H1 (cell line): ENCODE results near the gene KRTAP2-4. TPM values are rescaled to one million over a fixed set of nuclear protein-coding genes. Genes with fewer than 3 reads are reported as not detected.

Experiments
- polyA plus RNA-seq, 7 experiments: library from polyadenylated mRNA; depleted of rRNA in 3 of 7; stranded (reverse) in 5 of 7; unstranded in 2 of 7; fragments of >200 nt in 5 of 7; fragments of 200-250 nt in 2 of 7; gene quantifications; 1 replicate in 5 of 7; 2 replicates in 1 of 7; 4 replicates in 1 of 7; pipeline versions ENCODE4 v1.2.1 to v1.2.3, GENCODE V29; 2011 to 2013; ENCODE audit warnings: missing spikeins in 2 of 7, mixed read lengths in 2 of 7
- total RNA-seq: library from RNA; stranded (reverse); fragmentation: NEBNext Ultra II Directional; extraction: Animal tissue kit (Norgen Biotek cat#: 25700); gene quantifications from 2 replicates; pipeline ENCODE4 v1.2.1, GENCODE V29; 2021

The KRTAP2-4 gene
- total and polyA plus RNA-seq, 2 of the 8 experiments (the other 6 are each of a cell fraction or from before 2014, with no cell fraction given), result not detected

Other genes with a start within 250 kb of the KRTAP2-4 start
Only the 30 nearest of the 39 such genes appear.
- gene KRT20, start 180.6 kb downstream of the KRTAP2-4 start, total RNA-seq, result not detected in 2 replicates
- gene KRT20, start 180.6 kb downstream of the KRTAP2-4 start, polyA plus RNA-seq (2011; rRNA removed), result not detected in 2 replicates
- not detected in 2 replicates for gene KRT23, start 128.2 kb downstream of the KRTAP2-4 start, total RNA-seq
- gene KRT23, start 128.2 kb downstream of the KRTAP2-4 start, polyA plus RNA-seq (2011; rRNA removed), result not detected in 2 replicates
- gene KRT39, start 98.9 kb downstream of the KRTAP2-4 start, total RNA-seq, result not detected in 2 replicates
- gene KRT39, start 98.9 kb downstream of the KRTAP2-4 start, polyA plus RNA-seq (2011; rRNA removed), result not detected in 2 replicates
- gene KRT40, start 81.6 kb downstream of the KRTAP2-4 start, total RNA-seq, result not detected in 2 replicates
- not detected in 2 replicates for gene KRT40, start 81.6 kb downstream of the KRTAP2-4 start, polyA plus RNA-seq (2011; rRNA removed)
- not detected in 2 replicates for gene KRTAP3-3, start 71.7 kb downstream of the KRTAP2-4 start, total RNA-seq
- gene KRTAP3-3, start 71.7 kb downstream of the KRTAP2-4 start, polyA plus RNA-seq (2011; rRNA removed), result not detected in 2 replicates
- not detected in 2 replicates for gene KRTAP3-2, start 66.0 kb downstream of the KRTAP2-4 start, total RNA-seq
- not detected in 2 replicates for gene KRTAP3-2, start 66.0 kb downstream of the KRTAP2-4 start, polyA plus RNA-seq (2011; rRNA removed)
- not detected in 2 replicates for gene KRTAP3-1, start 56.8 kb downstream of the KRTAP2-4 start, total RNA-seq
- not detected in 2 replicates for gene KRTAP3-1, start 56.8 kb downstream of the KRTAP2-4 start, polyA plus RNA-seq (2011; rRNA removed)
- not detected in 2 replicates for gene KRTAP1-5, start 38.7 kb downstream of the KRTAP2-4 start, total RNA-seq
- gene KRTAP1-5, start 38.7 kb downstream of the KRTAP2-4 start, polyA plus RNA-seq (2011; rRNA removed), result not detected in 2 replicates
- gene KRTAP1-4, start 35.7 kb downstream of the KRTAP2-4 start, total RNA-seq, result not detected in 2 replicates
- not detected in 2 replicates for gene KRTAP1-4, start 35.7 kb downstream of the KRTAP2-4 start, polyA plus RNA-seq (2011; rRNA removed)
- not detected in 2 replicates for gene KRTAP1-3, start 31.0 kb downstream of the KRTAP2-4 start, total RNA-seq
- not detected in 2 replicates for gene KRTAP1-3, start 31.0 kb downstream of the KRTAP2-4 start, polyA plus RNA-seq (2011; rRNA removed)
- not detected in 2 replicates for gene KRTAP1-1, start 24.4 kb downstream of the KRTAP2-4 start, total RNA-seq
- not detected in 2 replicates for gene KRTAP1-1, start 24.4 kb downstream of the KRTAP2-4 start, polyA plus RNA-seq (2011; rRNA removed)
- gene KRTAP2-1, start 18.6 kb downstream of the KRTAP2-4 start, total RNA-seq, result not detected in 2 replicates
- not detected in 2 replicates for gene KRTAP2-1, start 18.6 kb downstream of the KRTAP2-4 start, polyA plus RNA-seq (2011; rRNA removed)
- gene KRTAP2-2, start 10.6 kb downstream of the KRTAP2-4 start, total RNA-seq, result not detected in 2 replicates
- gene KRTAP2-2, start 10.6 kb downstream of the KRTAP2-4 start, polyA plus RNA-seq (2011; rRNA removed), result not detected in 2 replicates
- not detected in 2 replicates for gene KRTAP2-3, start 5.8 kb downstream of the KRTAP2-4 start, total RNA-seq
- not detected in 2 replicates for gene KRTAP2-3, start 5.8 kb downstream of the KRTAP2-4 start, polyA plus RNA-seq (2011; rRNA removed)
- not detected in 2 replicates for gene KRTAP4-7, start 18.3 kb upstream of the KRTAP2-4 start, total RNA-seq
- gene KRTAP4-7, start 18.3 kb upstream of the KRTAP2-4 start, polyA plus RNA-seq (2011; rRNA removed), result not detected in 2 replicates
- not detected in 2 replicates for gene KRTAP4-8, start 32.3 kb upstream of the KRTAP2-4 start, total RNA-seq
- gene KRTAP4-8, start 32.3 kb upstream of the KRTAP2-4 start, polyA plus RNA-seq (2011; rRNA removed), result not detected in 2 replicates
- gene KRTAP4-16, start 36.3 kb upstream of the KRTAP2-4 start, total RNA-seq, result not detected in 2 replicates
- gene KRTAP4-16, start 36.3 kb upstream of the KRTAP2-4 start, polyA plus RNA-seq (2011; rRNA removed), result not detected in 2 replicates
- gene KRTAP4-9, start 39.5 kb upstream of the KRTAP2-4 start, total RNA-seq, result not detected in 2 replicates
- 0.06 TPM in 1 of 2 replicates, not detected in the other for gene KRTAP4-9, start 39.5 kb upstream of the KRTAP2-4 start, polyA plus RNA-seq (2011; rRNA removed)
- gene KRTAP4-11, start 52.5 kb upstream of the KRTAP2-4 start, total RNA-seq, result not detected in 2 replicates
- not detected in 2 replicates for gene KRTAP4-11, start 52.5 kb upstream of the KRTAP2-4 start, polyA plus RNA-seq (2011; rRNA removed)
- not detected in 2 replicates for gene KRTAP4-12, start 58.3 kb upstream of the KRTAP2-4 start, total RNA-seq
- not detected in 2 replicates for gene KRTAP4-12, start 58.3 kb upstream of the KRTAP2-4 start, polyA plus RNA-seq (2011; rRNA removed)
- not detected in 2 replicates for gene KRTAP4-6, start 74.7 kb upstream of the KRTAP2-4 start, total RNA-seq
- gene KRTAP4-6, start 74.7 kb upstream of the KRTAP2-4 start, polyA plus RNA-seq (2011; rRNA removed), result not detected in 2 replicates
- gene KRTAP4-5, start 83.9 kb upstream of the KRTAP2-4 start, total RNA-seq, result not detected in 2 replicates
- not detected in 2 replicates for gene KRTAP4-5, start 83.9 kb upstream of the KRTAP2-4 start, polyA plus RNA-seq (2011; rRNA removed)
- not detected in 2 replicates for gene KRTAP4-4, start 94.9 kb upstream of the KRTAP2-4 start, total RNA-seq
- not detected in 2 replicates for gene KRTAP4-4, start 94.9 kb upstream of the KRTAP2-4 start, polyA plus RNA-seq (2011; rRNA removed)
- gene KRTAP4-3, start 102.3 kb upstream of the KRTAP2-4 start, total RNA-seq, result not detected in 2 replicates
- gene KRTAP4-3, start 102.3 kb upstream of the KRTAP2-4 start, polyA plus RNA-seq (2011; rRNA removed), result not detected in 2 replicates
- gene KRTAP4-2, start 112.3 kb upstream of the KRTAP2-4 start, total RNA-seq, result not detected in 2 replicates
- gene KRTAP4-2, start 112.3 kb upstream of the KRTAP2-4 start, polyA plus RNA-seq (2011; rRNA removed), result not detected in 2 replicates
- not detected in 2 replicates for gene KRTAP4-1, start 119.0 kb upstream of the KRTAP2-4 start, total RNA-seq
- gene KRTAP4-1, start 119.0 kb upstream of the KRTAP2-4 start, polyA plus RNA-seq (2011; rRNA removed), result 0.16 TPM in 1 of 2 replicates, not detected in the other
- gene KRTAP9-1, start 124.0 kb upstream of the KRTAP2-4 start, total RNA-seq, result not detected in 2 replicates
- gene KRTAP9-1, start 124.0 kb upstream of the KRTAP2-4 start, polyA plus RNA-seq (2011; rRNA removed), result not detected in 2 replicates
- gene KRTAP9-2, start 160.8 kb upstream of the KRTAP2-4 start, total RNA-seq, result not detected in 2 replicates
- not detected in 2 replicates for gene KRTAP9-2, start 160.8 kb upstream of the KRTAP2-4 start, polyA plus RNA-seq (2011; rRNA removed)
- not detected in 2 replicates for gene KRTAP9-3, start 166.6 kb upstream of the KRTAP2-4 start, total RNA-seq
- not detected in 2 replicates for gene KRTAP9-3, start 166.6 kb upstream of the KRTAP2-4 start, polyA plus RNA-seq (2011; rRNA removed)
- gene KRTAP9-8, start 172.1 kb upstream of the KRTAP2-4 start, total RNA-seq, result not detected in 2 replicates
- not detected in 2 replicates for gene KRTAP9-8, start 172.1 kb upstream of the KRTAP2-4 start, polyA plus RNA-seq (2011; rRNA removed)